RPMI7951 (cell line): ENCODE data around the gene KRTAP10-4. TPM values are rescaled to one million over a fixed set of nuclear protein-coding genes. Genes with fewer than 3 reads are reported as not detected.

Source experiments
- DNase-seq: peaks from one replicate; pipeline ENCODE4 v3.0.0-alpha.2; 2012; ENCODE audit warnings: low read depth
- total RNA-seq: library from RNA; depleted of rRNA; stranded (reverse); fragments of >200 nt; shearing (Covaris generic); gene quantifications from 2 replicates; pipeline ENCODE4 v1.2.3, GENCODE V29; 2014; rRNA removed

The KRTAP10-4 gene
- total RNA-seq, 1 experiment from 2014 or later: not detected

DNA sequence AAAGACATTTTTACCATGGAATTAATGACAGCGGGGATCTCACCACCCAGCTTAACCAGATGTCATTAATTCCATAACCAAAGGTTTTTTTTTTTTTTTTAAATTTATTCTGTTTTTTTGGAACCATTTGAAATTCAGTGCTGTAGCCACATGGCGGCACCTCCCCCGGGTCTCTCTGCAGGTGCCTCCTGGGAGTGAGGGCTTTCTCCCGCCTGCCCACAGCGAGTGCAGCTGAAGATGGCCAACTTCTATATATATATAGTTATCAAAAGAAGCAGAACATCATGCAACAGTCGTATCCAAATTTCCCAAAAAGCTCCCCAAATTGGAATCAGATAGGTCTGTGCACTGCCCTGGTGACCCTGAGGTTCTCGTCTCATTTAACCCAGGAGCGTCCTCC, 41.9 kb downstream of the KRTAP10-4 start:
- DNase-seq: no peak

GRCh38 chr21:44615911-44616590, 42.5 kb downstream of the KRTAP10-4 start:
- DNase-seq: no peak

- no peak for DNase-seq
These were observed 43.0 kb downstream of the KRTAP10-4 start for GRCh38 chr21:44616591-44616926.

GRCh38 chr21:44617071-44617501, 43.6 kb downstream of the KRTAP10-4 start:
- DNase-seq: no peak

DNA sequence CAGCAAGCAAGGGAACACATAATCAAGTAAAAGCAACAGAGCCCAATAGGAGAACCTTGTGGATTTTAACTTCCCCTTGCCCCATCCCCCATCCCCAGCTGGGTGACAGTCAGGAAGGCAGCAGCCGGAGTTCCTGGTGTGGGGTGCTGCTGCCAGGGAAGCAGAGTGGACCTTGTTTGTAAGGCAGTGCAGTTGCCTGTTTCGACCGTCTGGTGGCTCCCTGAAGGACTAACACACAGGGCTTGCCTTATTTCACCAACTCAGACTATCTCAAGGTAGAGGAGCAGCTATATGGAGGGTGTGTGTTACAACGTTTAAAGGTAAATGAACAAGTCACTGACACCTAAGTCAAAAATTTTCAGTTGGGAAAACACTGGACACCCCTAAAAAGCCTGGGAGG, 45.0 kb downstream of the KRTAP10-4 start:
- no peak for DNase-seq

DNA sequence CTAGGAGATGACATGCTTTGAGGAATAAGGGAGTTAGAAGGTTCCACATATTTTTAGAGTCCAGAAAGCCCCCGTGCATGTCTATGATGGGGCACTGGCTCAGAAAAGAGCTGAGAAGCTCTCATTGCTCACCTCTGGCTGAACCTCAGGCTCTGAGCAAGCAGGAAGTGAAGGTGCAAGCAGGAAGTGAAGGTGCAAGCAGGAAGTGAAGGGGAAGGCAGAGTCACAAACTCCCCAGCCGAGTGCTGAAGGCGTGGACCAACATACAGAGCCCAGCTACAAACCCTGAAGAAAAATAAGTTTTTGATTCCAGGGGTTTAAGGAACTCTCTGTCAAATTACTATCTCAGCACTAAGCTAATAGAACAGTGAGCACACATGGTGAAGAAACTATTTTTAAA, 45.4 kb downstream of the KRTAP10-4 start:
- DNase-seq: no peak

GRCh38 chr21:44619886-44620285, 46.4 kb downstream of the KRTAP10-4 start:
- DNase-seq: no peak

GRCh38 chr21:44623575-44623974, 50.0 kb downstream of the KRTAP10-4 start:
- DNase-seq: no peak

Other genes starting within 250 kb of the KRTAP10-4 start
- gene CFAP410, start 234.3 kb upstream of the KRTAP10-4 start, total RNA-seq: 5.9 and 9.8 TPM in 2 replicates
- 6.7 and 10.4 TPM in 2 replicates for gene TRPM2, start 220.1 kb upstream of the KRTAP10-4 start, total RNA-seq
- gene LRRC3, start 118.2 kb upstream of the KRTAP10-4 start, total RNA-seq: 1.6 and 1.9 TPM in 2 replicates
- gene KRTAP10-1, start 33.5 kb upstream of the KRTAP10-4 start, total RNA-seq: not detected in 2 replicates
- not detected in 2 replicates for gene KRTAP10-2, start 22.2 kb upstream of the KRTAP10-4 start, total RNA-seq
- not detected in 2 replicates for gene KRTAP10-3, start 14.9 kb upstream of the KRTAP10-4 start, total RNA-seq
- gene KRTAP10-5, start 6.9 kb downstream of the KRTAP10-4 start, total RNA-seq: not detected in 2 replicates
- not detected in 2 replicates for gene KRTAP10-6, start 18.8 kb downstream of the KRTAP10-4 start, total RNA-seq
- not detected in 2 replicates for gene KRTAP10-7, start 26.9 kb downstream of the KRTAP10-4 start, total RNA-seq
- not detected in 2 replicates for gene KRTAP10-8, start 38.4 kb downstream of the KRTAP10-4 start, total RNA-seq
- not detected in 2 replicates for gene KRTAP10-9, start 53.4 kb downstream of the KRTAP10-4 start, total RNA-seq
- gene KRTAP10-10, start 63.6 kb downstream of the KRTAP10-4 start, total RNA-seq: not detected in 2 replicates
- gene KRTAP10-11, start 72.7 kb downstream of the KRTAP10-4 start, total RNA-seq: not detected in 2 replicates
- not detected in 2 replicates for gene KRTAP12-4, start 80.9 kb downstream of the KRTAP10-4 start, total RNA-seq
- not detected in 2 replicates for gene KRTAP12-3, start 84.2 kb downstream of the KRTAP10-4 start, total RNA-seq
- not detected in 2 replicates for gene KRTAP12-2, start 93.2 kb downstream of the KRTAP10-4 start, total RNA-seq
- gene KRTAP12-1, start 108.4 kb downstream of the KRTAP10-4 start, total RNA-seq: not detected in 2 replicates
- gene KRTAP10-12, start 123.4 kb downstream of the KRTAP10-4 start, total RNA-seq: not detected in 2 replicates
- gene TSPEAR, start 137.8 kb downstream of the KRTAP10-4 start, total RNA-seq: not detected in 2 replicates
- 40.2 and 40.7 TPM in 2 replicates for gene UBE2G2, start 228.1 kb downstream of the KRTAP10-4 start, total RNA-seq
- 88.6 and 100.0 TPM in 2 replicates for gene SUMO3, start 244.3 kb downstream of the KRTAP10-4 start, total RNA-seq